Stimulated activated CD4-positive, alpha-beta T cell treated with anti-CD3 and anti-CD28 coated beads, TNF-alpha, amount 100 ng/mL, for 48 hours (primary cell): ENCODE measurements around the gene RHBDD3.
"Not testable (repeated sequence)": the region's sequence is repeated elsewhere in the genome, so short reads cannot be mapped to it uniquely, and the experiment has no call there.

ENCODE experiments used
- DNase-seq, 3 donors: peaks; one replicate each; pipeline ENCODE4 v3.0.0-alpha.2; 2020; ENCODE audit warnings: low read depth in 3 of 3

RHBDD3 gene

DNA sequence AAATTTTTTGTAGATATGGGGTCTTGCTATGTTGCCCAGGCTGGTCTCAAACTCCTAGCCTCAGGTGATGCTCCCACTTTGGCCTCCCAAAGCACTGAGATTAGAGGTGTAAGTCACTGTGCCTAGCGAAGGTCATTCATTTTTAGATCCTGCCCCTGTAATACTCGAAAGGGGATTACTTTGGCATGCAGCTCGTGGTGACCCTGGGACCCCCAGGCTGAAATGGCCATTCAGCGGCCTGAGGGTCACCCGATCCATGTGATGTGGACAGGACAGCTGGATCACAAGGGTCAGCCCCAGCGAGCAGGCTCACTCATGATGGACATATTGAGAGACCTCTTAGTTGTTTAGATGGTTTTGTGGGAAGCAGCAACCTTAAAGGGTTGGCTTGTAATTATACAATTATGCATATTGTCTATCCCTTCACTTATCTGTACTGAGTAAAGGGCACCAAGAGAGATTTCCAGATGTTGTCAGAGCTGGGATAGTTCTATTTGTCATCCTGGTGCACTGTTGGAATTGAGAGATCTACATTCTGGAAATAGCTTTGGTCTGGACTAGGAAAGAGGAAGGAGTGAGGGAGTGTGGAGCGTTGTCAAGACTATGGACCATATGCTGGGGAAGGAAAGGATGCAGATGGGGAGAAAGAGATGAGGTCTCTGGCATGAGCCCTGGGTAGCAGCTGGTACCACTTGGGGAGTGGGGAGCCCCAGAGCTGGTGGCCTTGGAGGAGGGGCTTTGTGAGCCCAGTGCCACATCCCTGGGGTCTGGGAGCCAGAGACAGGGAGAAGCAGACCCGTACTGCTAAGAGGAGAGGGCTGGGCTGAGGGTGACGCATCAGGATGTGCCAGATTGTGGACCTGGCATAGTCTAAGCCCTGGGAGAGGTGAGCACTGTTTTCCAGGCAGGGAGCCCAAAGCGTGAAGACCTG is 15.5 kb downstream of the RHBDD3 start:
- no peak for DNase-seq

DNA sequence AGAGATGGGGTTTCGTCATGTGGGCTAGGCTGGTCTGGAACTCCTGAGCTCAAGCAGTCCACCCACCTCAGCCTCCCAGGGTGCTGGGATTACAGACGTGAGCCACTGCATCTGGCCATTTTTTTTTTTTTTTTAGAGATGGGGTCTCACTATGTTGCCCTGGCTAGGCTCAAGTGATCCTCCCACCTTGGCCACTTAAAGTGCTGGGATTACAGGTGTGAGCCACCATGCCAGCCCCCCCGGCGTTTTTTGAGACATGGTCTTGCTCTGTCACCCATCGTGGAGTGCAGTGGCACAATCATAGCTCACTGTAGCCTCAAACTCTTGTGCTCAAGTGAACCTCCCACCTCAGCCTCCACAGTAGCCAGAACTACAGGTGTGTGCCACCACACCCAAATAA is 16.5 kb downstream of the RHBDD3 start:
- DNase-seq: no peak

DNA sequence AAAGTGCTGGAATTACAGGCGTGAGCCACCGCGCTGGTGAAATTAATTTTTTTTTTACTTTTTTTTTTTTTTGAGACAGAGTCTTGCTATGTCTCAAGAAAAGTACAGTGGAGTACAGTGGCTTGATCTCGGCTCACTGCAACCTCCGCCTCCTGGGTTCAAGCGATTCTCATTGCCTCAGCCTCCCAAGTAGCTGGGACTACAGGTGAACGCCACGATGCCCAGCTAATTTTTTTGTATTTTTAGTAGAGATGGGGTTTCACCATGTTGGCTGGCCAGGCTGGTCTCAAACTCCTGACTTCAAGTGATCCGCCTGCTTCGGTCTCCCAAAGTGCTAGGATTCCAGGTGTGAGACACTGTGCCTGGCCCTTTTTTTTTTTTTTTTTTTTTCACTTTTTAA is 19.9 kb downstream of the RHBDD3 start:
- not testable (repeated sequence) for DNase-seq

DNA sequence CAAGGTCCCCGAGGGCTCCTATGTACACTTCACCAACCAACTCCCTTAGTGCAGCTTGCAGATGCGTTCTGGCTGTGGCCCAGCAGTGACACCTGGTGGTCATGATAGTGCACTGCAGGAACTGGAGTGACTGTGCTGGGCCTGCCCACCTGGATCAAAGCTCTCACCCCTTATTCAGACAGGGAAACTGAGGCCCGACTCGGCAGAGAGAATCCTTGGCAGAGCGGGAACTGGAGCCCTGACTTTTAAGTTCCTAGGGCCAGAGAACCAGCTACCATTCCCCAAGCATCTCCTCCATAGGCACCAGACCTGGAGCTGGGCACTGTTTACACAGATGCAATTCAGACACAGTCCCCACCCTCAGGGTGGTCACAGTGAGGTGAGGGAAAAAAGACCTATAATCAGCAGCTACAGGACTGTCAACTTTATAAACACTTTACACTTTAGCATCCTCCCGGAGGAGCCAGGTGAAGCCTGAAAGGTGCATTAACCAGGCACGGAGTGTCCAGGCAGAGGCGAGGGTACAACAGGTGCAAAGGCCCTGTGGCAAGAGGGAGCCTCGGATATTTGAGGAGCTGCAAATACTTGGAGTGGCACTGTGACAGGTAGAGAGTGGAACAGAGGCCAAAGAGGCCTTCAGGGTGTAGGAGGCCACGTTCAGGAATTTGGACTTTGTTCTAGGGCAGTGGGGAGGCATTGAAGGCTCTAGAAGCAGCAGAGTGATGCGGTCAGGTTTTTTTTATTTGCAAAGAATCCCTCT is 22.0 kb downstream of the RHBDD3 start:
- DNase-seq: peak; percentile 49 to 51 (median 50)

DNA sequence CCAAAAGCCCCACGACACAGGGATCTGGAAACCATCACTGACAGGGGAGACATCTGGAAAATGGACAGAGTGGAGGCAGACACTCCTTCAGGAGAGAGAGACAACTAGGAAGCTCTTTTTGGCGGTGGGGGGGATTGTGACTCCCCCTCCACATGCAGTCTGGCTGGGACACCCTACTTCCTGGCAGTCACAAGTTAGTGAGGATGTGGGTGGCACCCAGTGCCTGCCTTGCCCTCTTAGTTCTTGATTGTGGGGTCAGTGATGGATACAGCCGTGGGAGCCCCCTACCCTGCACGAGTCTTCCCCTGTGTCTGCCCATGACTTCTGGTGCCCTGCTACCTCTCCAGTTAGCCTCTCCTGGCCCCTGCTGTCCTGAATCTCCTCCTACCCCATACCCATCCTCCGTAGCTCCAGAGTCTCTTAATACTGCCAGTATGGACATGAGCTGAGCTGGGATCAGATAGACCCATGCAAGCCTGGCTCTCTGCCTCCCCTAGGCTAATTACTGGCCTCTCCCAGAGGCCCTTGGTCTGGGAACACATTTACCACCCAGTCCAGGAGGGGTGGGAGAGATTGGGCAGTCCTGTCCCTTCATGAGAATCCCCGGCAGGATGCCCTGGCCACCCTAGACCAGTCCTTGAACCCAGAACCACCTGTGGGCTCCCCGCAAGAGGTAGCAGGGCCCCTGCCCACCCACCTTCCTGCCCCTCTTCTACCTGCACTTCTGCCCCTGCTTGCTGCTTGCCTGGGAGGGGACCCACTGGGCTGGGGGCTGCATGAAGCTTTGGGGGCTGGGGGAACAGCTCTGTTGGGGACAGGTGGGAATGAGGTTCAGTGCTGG is 22.8 kb downstream of the RHBDD3 start:
- DNase-seq: no peak

DNA sequence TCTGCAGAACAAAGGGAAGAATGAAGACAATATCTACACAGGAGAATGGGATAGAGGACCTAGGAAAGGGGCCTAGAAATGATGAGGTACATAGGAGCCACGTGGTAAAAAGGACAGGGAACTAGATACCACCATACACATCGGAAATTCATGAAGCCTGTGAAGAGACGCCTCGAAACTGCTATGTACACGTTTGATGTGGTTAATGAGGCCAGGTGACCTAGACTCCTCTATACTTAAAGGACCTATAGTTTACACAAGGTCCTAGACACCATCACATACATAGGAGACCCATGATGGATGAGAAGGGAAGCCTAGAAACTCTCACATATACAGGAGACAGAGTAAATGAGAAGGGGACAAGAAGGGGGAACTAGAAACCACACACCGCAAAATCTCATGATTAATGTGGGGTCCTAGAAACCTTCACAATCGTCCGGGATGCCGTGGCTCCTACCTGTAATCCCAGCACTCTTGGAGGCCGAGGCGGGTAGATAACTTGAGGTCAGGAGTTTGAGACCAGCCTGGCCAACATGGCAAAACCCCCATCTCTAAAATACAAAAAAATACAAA is 23.8 kb downstream of the RHBDD3 start:
- no peak for DNase-seq

DNA sequence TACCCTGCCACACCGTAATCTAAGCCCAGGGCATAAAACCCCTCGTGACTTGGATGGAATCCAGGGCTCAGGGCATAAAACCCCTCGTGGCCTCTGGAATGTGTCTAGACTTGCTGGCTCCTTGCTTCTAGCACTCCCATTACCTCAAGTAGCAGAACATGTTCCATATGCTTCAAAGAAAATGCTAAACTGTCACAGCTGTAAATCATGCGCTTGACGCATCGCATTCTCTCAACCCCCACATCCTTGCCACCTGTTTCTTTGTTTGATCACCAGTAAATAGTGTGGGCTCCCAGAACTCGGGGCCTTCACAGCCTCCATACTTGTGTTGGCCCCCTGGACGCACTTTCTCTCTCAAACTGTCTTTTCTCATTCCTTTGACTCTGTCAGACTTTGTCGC is 27.3 kb downstream of the RHBDD3 start:
- not testable (repeated sequence) for DNase-seq

DNA sequence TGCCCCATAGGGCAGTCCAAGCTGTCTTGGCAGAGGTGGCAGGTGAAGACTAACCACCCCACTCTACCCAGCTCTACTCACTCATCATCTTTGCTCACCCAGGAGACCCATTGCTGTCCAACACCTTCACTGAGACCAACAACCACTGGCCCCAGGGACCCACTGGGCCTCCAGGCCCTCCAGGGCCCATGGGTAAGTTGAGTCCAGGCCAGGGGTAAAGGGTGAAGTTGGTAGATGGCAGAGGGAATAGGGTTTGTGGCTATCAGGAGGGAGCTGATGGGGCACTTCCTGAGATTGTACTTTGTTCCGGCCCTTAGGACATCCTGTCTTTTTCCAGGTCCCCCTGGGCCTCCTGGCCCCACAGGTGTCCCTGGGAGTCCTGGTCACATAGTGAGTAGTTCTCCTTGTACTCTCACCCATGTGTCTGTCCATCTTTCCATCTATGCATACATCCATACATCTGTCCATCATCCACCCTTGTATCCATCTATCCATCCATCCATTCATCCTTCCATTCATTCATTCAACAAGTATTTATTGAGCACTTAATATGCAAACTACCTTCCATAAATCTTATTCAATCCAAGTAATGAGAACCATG is 34.4 kb downstream of the RHBDD3 start:
- no peak for DNase-seq

DNA sequence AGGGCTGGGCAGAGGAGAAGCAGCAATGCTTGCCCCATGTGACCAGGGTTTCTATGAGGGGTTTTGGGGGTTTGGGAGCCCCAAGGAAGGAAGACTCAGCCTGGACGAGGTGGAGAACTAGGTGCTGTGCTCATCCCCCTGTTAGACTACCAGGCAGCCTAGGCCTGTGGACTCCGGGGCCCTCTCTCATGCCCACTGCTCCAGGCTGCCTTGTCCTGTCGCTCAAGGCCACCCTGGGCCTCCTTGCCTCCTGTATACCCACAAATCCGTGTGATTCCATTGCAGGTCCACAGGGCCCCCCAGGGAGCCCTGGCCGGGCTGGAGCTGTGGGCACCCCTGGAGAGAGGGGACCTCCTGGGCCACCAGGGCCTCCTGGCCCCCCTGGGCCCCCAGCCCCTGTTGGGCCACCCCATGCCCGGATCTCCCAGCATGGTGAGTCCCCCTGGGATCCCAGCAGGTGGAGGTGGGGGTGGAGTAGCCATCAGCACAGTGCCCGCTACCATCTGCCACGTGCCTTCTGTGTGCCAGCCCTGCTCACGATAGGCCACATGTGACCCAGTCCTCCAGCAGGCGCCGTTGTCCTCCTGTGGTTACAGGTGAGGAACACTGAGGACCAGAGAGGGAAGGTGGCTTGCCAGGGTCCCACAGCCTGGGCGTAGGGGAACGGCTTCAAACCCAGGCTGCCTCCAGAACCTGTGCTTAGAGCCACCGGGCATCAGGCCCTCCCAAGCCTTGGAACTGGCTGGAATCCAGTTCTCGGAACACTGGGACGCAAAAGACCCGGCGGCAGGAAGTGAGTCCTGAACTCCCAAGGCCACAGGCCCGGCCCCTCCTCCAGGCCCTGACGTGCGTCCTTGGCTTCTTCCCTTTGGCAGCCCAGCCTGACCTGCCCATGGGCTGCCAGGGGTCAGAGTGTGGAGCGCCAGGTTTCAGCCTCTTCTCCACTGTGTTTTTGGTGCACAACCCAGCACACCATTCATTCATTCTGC is 35.5 kb downstream of the RHBDD3 start:
- DNase-seq: no peak

DNA sequence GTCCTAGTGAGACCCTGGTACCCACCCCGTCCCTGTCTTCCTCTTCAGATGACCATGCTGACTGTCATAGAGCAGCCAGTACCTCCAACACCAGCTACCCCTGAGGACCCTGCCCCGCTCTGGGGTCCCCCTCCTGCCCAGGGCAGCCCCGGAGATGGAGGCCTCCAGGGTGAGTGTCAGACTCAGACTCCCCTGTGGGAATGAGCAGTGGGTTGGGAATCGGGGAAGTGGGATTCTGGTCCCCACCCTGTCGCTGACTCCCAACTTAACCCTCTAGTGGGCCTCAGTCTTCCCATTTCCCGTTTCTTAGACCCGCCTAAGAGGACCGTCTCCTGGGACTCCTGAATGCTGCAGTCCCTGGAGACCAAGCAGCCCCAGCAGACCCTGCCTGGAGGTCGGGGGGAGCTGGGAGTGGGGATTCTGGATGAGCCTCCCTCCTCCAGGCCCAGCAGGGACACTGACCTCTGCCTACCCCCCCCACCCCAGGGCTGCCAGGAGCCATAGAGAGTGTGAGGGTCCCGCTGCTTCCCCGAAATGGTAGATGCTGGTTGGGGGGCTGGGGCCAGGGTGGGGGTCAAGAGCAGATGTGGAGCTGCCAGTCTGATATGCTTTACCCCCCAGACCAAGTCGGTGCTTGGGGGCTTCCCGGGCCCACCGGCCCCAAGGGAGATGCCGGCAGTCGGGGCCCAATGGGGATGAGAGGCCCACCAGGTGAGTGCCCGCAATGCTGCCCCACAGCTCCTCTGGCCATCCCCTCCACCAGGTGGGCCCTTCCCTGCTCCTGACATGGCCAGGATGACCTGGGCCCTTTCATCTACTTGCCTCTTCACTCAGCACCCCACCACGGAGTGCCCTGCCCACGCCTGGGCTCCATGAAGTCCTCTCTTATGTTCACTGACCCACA is 36.6 kb downstream of the RHBDD3 start:
- DNase-seq: no peak

DNA sequence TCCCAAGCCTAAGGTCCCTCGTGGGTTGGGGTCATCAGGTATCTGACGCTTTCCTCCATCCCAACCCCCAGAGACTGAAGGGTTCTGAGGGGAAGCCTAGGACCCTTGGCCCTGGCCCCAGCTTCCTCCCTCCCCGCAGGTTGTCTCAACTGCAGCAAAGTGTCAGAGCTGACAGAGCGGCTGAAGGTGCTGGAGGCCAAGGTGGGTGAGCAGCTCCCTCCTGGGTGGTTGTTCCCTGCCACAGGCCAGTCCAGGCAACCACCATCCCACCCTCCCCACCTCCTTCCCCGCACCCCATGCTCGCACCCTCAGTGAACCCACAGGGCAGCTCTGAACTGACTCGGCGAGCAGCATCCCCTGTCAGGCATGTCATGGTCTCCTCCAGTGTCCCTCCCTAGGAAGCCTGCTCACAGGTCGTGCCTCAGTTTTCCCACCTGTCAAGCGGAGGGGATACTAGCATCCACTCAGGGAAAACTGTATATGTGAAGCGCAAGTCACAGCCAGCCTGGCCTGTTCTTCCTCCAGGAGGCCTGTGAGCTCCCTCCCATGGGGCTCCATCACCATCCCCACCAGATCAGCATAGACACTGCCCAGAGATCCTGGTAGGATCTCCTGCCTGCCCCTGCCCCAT is 41.3 kb downstream of the RHBDD3 start:
- no peak for DNase-seq

DNA sequence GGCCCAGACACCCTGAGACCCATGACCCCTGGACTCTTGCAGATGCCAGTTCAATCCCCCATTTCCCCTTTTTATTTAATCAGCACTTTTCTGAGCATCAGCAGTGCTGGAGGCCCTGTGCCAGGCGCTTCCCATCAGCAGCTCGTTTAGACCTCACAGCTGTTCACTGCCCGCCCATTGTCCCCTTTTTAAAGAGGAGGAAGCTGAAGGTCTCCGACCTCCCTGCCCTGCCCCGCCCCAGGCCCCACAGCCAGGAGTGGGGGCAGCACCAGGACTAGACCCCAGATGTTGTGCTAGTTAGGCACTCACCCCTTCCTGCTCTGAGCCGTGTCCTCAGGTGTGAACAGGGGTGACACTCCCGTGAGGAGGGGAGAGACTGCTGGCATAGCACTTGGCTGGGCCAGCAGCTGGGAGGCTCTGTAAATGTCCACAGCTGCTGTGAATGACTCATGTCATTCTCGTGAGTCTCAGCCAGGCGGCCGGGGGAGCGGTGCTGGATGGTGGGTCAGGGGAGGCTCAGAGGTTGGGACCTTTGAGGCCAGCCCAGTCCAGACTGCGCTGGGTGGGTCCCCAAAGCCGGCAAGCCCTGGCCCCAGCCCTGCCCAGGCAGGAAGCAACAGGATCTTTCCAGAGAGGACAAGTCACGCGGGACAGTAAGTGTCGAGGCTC is 42.2 kb downstream of the RHBDD3 start:
- no peak for DNase-seq

DNA sequence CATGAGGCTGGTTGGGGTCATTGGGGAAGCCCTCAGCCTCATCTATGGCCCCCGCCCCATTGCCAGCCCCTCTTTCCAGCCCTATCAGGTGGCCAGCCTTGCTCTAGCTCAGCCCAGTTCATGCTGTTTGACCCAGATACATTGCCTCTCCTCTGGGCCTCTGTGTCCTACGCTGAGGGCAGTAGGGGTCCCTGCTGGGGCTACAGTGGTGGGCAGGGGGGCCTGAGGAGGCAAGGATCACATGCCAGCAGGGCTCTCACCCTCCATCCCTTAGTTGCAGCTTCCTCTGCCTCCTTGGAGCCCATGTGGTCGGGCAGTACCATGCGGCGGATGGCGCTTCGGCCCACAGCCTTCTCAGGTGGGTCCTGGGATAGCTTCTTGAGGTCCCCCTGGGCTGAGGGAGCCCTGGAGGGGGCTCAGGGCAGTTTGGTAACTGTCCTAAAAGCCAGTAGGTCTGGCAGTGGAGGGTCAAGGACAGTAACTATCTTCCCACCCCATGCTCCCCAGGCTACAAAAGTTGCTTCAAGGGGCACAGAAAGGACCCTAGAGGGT is 42.8 kb downstream of the RHBDD3 start:
- no peak for DNase-seq

DNA sequence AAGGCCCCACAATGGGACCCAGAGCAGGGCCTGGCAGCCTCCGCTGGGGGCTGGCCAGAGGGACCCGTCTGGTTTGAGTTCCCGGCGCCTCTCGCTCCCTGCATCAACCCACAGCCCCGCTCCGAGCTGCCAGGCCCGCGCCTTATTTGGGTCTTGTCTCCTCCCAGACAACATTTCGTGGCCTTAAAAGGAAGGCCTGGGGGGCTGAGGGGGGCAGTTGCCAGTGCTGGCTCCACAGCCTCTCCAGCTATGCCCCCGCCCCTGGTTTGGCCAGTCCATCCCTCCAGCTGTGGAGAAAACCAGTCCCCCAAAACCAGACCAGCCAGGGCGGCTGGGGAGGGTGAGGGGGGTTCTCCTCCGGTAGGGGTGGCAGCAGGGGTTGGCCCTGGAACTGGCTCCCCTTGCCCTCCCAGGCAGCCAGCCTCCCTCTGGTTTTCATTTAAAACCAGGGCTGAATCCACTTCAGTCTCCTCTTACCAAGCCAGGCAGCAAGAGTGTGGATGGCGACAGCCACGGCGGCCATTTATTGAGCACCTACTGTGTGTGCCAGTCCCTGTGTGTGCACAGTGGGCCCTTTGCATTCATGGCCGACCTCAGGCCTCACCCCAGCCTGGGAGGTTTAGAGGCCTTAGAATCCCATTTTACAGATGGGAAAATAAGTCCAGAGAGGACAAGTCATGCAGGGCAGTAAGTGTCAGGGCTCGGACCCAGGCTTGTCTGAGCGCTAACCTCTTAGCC is 43.5 kb downstream of the RHBDD3 start:
- no peak for DNase-seq

DNA sequence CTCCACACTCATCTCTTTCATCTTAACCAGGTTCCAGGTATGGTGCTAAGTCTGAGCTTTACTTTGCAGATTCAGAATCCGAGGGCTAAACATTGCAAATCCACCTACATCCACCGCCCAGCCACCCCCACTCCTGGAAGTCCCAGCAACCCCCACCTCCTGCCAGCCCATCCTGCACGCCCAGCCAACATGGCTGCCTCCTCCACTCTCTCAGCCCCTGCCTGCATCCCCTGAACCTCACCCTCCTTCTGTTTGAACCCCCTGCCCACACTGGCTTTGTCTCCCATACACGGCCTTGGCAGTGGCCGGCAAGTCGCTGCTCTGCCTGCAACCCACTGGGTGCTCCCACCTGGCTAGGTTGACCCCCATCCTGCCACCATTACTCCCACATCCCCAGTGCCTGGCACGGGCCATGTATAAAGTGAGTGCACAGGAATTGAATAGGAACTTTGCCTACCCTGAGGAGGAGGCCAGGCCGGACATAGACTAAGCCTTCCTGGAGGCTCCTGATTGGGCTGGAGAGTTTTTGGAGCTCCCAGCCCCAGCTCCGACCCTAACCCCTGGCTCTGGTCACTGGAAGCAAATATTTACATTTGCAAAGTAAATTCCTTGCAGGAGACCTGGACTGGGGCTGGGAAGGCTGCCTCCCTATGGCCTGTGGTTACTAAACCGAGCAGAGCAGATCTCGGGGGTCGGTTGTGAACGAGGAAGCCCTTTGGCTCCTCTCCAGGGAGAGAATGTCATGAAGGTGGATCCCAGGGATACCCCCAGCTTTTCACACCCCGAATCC is 47.7 kb downstream of the RHBDD3 start:
- DNase-seq: no peak

DNA sequence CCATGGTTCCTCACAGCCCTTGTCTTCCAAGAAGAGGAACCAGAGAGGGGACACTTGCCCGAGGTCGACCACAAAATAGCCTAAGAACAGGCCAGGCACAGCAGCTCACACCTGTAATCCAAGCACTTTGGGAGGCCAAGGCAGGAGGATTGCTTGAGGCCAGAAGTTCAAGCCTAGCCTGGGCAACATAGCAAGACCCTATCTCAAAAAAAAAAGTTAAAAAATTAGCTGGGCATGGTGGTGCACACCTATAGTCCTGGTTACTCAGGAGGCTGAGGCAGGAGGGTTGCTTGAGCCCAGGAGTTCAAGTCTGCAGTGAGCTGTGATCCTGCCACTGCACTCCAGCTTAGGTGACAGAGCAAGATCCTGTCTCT is 48.4 kb downstream of the RHBDD3 start:
- DNase-seq: not testable (repeated sequence)
